Measurements from ENCODE around the gene AIG1.
"Not testable (repeated sequence)": the region's sequence is repeated elsewhere in the genome, so short reads cannot be mapped to it uniquely, and the experiment has no call there.

The AIG1 gene

GRCh38 chr6:143286251-143286795, 225.6 kb downstream of the AIG1 start:
- DNase-seq = no peak

GRCh38 chr6:143288923-143289322, 228.2 kb downstream of the AIG1 start:
- no peak for DNase-seq

- no peak for DNase-seq
These were observed 229.5 kb downstream of the AIG1 start for GRCh38 chr6:143290206-143290605.

- DNase-seq = no peak
These were observed 232.8 kb downstream of the AIG1 start for GRCh38 chr6:143293523-143293922.

DNA sequence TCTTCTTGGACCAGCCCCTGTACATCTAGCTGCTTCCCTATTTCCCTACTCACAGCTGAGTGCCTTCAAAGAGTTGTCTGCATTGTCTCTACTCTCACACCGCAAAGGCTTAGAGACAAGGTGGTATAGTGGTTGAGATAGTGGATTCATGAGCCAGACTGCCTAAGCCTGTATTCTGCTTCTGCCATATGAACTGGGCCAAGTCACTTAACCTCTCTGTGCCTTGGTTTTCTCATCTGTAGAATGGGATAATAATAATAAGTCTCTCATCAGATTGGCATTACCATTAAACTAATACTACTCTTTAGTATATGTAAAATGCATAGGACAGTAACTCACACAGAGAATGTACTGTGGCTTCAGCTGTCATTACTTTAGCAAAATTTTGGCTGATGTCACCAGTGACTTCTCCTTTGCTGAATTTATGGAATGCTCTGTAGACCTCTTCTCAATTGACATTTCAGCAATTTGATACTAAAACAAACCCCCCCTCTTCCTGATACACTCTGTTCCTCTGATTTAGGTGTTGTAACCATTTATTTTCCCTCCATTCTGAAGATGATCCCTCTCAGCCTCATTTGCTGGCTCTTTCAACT, 233.7 kb downstream of the AIG1 start:
- DNase-seq = no peak

GRCh38 chr6:143295932-143296331, 235.2 kb downstream of the AIG1 start:
- no peak for DNase-seq

DNA sequence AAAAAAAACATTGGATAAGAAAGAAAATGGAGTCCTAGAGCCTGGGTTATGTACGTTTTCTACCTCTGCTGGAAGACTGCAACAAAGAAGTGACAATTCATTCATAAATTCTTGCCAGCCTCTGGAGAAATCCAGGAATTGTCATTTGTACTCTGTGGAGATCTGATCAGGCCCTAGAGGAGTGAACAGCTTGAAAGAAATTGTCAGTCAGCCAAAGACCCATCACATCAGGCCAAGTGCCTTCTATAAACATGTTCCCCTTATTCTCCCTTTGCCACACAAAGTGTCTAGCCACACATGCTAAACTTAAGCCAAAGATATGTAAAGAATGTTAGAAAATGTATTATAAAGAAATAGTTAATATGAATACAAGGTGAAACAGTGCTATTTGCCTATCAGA, 237.4 kb downstream of the AIG1 start:
- DNase-seq = no peak

- DNase-seq = no peak
These were observed 238.8 kb downstream of the AIG1 start for GRCh38 chr6:143299253-143300166.

DNA sequence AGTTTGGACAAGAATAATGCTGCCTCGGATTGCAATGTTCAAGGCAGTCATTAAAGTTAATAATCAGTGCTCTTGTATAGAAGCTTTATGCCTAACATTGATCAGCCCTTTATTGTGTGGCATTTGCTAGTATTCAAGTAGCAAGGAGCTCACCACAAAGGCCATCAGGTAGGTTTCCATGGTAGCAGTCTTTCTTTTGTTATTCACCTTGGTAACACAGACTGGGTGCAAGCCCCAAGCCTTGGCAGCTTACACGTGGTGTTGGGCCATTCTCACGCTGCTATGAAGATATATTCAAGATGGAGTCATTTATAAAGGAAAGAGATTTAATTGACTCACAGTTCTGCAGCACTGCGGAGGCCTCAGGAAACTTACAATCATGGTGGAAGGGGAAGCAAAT, 240.5 kb downstream of the AIG1 start:
- no peak for DNase-seq

- DNase-seq = not testable (repeated sequence)
These were observed 247.1 kb downstream of the AIG1 start for GRCh38 chr6:143307760-143308159.

DNA sequence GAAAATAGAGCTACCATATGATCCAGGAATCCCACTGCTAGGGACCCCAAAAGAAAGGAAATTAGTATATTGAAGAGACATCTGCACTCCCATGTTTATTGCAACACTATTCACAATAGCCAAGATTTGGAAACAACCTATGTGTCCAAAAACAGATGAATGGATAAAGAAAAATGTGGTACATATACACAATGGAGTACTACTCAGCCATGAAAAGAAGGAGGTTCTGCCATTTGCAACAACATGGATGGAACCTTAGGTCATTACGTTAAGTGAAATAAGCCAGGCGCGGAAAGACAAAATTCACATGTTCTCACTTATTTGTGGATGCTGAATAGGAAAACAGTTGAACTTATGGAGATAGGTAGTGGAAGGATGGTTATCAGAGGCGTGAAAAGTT, 252.5 kb downstream of the AIG1 start:
- no peak for DNase-seq

GRCh38 chr6:143321491-143322086, 260.9 kb downstream of the AIG1 start:
- DNase-seq = no peak

- DNase-seq = no peak
These were observed 261.7 kb downstream of the AIG1 start for GRCh38 chr6:143322386-143322785.

DNA sequence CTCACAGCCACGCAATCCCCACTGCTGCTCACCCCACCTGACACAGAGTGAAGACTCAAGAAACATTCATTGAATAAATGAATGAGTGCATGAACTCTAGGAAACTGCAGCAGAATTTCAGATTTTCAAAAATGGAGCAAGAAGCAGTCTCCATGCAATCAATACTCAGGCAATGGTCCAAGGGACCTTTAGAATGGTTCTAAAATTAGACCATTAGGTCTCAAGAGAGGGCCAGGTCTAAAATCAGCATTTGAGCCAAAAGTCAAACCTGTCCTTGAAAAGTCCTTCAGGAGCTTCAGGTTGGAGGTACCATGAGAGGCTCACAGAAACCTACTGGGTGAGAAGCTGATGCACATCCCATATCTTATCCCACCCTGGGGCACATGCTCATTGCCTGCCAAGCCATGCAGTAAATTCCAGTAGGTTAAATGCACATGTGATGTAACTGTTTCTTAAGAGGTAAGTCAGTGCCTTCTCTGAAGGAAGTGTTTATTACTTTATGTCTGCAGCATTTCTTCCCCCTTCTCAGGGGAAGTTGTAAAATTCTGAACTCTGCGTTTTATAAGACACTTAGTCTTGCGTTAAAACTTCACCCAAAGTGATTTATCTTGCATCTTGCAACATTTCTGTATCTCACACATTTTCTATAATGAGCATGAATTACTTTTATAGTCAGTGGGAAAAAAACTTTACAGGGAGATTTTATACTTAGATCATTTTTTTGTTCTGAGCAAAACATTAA, 263.2 kb downstream of the AIG1 start:
- DNase-seq = no peak

DNA sequence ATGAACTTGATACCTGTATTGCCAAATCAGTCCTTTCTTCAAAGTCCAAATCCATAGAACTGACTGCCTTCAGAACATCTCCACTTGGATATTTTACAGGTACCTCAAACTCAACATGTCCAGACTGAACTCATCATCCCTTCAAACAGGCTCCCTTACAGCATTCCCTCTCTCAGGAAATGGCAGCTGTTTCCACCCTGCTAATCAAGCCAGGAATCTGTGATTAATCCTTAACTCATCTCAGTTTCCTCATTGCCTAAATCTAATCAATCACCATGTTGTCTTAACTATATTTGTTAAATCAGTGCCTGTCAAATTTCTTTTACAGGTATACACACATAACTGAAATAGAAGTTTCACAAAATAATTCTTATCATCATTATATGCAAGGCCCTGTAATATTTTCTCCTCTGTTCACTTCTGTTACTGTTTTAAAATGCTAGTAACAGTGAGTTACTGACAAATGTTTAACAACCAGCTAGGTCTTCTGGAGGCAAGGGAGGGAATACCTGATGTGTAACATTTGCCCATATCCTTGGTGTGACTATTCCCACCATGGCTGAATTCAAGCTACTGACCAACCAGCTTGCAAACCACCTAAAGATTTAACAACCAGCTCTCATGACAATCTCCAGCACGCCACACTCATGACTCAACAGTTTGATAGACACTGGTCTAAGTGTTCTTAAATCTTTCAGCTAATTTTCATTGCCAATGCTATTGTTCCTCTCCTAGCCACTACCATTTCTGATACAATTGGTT, 264.9 kb downstream of the AIG1 start:
- DNase-seq = no peak

DNA sequence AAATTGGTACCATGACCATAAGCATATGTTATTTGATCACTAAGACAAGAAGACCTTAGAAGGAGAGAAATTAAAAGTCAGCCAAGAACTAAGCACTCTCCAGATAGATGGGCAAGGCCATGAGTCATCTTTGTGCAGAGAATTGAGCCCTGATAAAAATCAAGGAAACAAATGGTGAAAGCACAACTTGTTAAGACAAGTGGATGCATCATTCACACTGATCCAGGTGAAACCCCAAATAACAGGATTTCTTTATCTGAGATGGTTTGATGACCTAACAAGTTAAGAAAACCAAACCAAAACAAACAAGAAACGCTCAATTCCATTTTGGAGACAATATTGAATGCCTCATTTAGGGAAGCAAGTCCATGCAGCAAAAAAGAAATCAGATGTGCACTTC, 268.2 kb downstream of the AIG1 start:
- DNase-seq = no peak

GRCh38 chr6:143329323-143329722, 268.6 kb downstream of the AIG1 start:
- no peak for DNase-seq

GRCh38 chr6:143331362-143331761, 270.7 kb downstream of the AIG1 start:
- no peak for DNase-seq

DNA sequence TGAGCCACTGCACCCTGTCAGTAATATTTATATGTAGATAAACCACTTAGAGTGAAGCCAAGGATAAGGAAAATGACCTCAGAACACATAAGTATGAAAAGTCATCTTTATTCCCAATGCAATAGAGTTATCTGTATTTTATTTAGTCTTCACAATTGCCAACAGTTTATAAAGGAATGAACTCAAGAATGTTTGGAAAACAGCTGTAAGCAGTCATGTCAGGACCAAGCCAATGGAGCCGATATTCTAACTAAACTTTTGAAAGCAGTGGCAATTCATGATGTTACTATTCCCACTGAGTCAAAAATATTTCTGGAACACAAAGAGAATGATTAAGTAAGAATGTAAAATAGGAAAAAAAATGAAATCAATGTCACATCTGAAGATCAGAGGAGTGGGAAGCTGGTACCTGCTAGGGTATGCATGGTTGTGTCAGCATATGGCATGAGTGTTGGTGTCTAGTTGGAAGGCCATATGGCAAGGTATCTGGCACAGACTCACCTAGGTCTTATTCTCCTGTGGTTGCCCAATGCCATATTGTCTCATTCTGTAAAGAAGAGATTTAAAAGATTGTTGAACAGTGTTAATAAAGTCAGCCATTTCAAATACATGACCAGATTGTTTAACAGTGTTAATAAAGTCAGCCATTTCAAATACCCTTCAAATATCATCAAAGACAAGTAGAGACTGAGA, 271.6 kb downstream of the AIG1 start:
- DNase-seq = no peak

GRCh38 chr6:143333081-143333480, 272.4 kb downstream of the AIG1 start:
- DNase-seq = no peak

DNA sequence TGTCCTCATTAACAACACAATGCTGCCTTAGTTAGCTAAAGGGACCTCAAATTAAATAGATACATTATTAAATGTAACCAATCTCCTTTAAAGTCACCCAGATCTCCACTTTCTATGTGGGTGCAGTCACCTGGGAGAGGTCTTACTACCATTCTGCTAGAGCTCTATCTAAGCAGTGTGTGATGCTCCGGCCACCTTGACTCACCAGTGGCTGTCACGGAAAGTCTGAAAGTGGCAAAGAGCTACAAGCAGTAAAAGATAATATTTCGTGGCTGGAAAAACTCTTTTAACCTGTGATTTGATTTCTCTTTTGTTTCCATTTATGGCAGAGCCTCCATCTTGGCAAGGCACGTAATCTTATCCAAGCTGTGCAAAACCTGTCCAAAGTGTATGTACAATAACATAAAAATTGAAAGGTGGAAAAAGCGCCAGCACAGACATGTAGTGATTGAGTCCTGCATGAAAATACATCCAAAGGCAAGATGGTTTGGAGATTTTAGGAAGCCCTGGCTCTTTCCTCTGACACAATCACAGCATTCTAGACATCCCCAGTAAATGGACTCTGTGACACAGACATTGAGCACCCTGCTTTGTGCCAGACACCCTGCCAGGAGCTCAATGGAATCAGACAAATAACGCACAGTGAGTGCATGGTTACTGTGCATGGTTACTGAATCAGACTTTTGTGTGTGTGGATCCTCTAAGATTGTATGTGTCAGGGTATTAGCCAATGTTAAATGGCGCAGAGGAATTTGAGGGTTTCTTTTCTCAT, 273.2 kb downstream of the AIG1 start:
- no peak for DNase-seq
